ENCODE measurements around the gene URB1. TPM values are rescaled to one million over a fixed set of nuclear protein-coding genes. Genes with fewer than 3 reads are reported as not detected.

The URB1 gene
- total and polyA plus RNA-seq, 2 of the 8 experiments (the other 6 are each of a cell fraction or from before 2014, with no cell fraction given): 8.1 to 28.9 TPM

GRCh38 chr21:32308696-32309095, 84.1 kb downstream of the URB1 start:
- FAIRE-seq (no peak), DNase-seq (ENCODE audit: low read depth in 1 of 2, low spot score in 2 of 2) (peak in 1 of 2 experiments; percentile 39)
- Histone ChIP-seq H4K91ac (replicated peaks; ENCODE audit: insufficient read length, low read length) (no peak overlapping the region), H3K9ac (replicated peaks in 1 of 4; ENCODE audit: extremely low read depth in 1 of 4, low read depth in 3 of 4, low read length in 3 of 4) (no peak overlapping the region; a peak in 1 of 7 replicates), H2BK12ac (ENCODE audit: low read depth, low read length) (no peak overlapping the region), H3K79me1 (ENCODE audit: low read depth, low read length) (peaks cover 5% of the 10 kb centered on the region; the same call in 1 of the 2 replicates), H3K4me2 (ENCODE audit: insufficient read depth in 1 of 2, low read depth in 2 of 2, low read length in 2 of 2) (no peak overlapping the region), H3K4me3 (ENCODE audit: extremely low read depth in 1 of 4, insufficient read depth in 2 of 4, low read depth in 3 of 4, low read length in 4 of 4) (no peak overlapping the region), H2BK120ac (replicated peaks; ENCODE audit: low read depth, low read length) (no peak overlapping the region), H3K27ac (ENCODE audit: low read depth, low read length) (no peak overlapping the region), H3K23ac (ENCODE audit: insufficient read length) (no peak overlapping the region), H4K20me1 (replicated peaks in 1 of 2; ENCODE audit: control insufficient read depth in 1 of 2, insufficient read depth in 2 of 2, low read length in 2 of 2) (peaks cover 0 to 2% of the 10 kb centered on the region in 2 experiments), H3K36me3 (ENCODE audit: control insufficient read depth in 2 of 4, insufficient read depth in 4 of 4, low read length in 3 of 4) (peaks cover 2 to 13% (median 4%) of the 10 kb centered on the region in 4 experiments; a peak in 6 of 8 replicates), H2BK5ac (ENCODE audit: low read depth, low read length) (no peak overlapping the region), H3K18ac (ENCODE audit: extremely low read depth, low read length) (no peak overlapping the region), H3K9me3 (ENCODE audit: insufficient read depth in 2 of 2, low read depth in 1 of 2, low read length in 1 of 2) (no peaks in the 10 kb centered on the region), H3K56ac (replicated peaks; ENCODE audit: insufficient read length, low read depth, low read length) (no peak overlapping the region), H2BK15ac (ENCODE audit: low read length) (no peak overlapping the region), H4K5ac (ENCODE audit: insufficient read length, low read depth, low read length) (no peak overlapping the region), H3K4ac (replicated peaks; ENCODE audit: insufficient read length, low read depth, low read length) (no peak overlapping the region), H3K4me1 (replicated peaks in 1 of 4; ENCODE audit: control insufficient read depth in 3 of 4, insufficient read depth in 4 of 4, low read length in 3 of 4) (peaks cover 0 to 7% (median 4%) of the 10 kb centered on the region in 4 experiments; a peak in 5 of 7 replicates), H2AFZ (ENCODE audit: low read length) (no peak overlapping the region), H4K8ac (ENCODE audit: extremely low read depth, insufficient read depth, low read length) (no peak overlapping the region), H2BK20ac (ENCODE audit: low read length) (no peak overlapping the region), H3K27me3 (replicated peaks in 1 of 4; ENCODE audit: control insufficient read depth in 3 of 4, extremely low read depth in 1 of 4, insufficient read depth in 3 of 4, low read length in 3 of 4) (no peaks in the 10 kb centered on the region), H3K14ac (ENCODE audit: insufficient read length) (no peak overlapping the region), H2AK5ac (ENCODE audit: low read depth, low read length) (no peak overlapping the region), H3K79me2 (ENCODE audit: control insufficient read depth in 1 of 2, insufficient read depth in 2 of 2, low read length in 2 of 2) (no peaks in the 10 kb centered on the region), H3K23me2 (ENCODE audit: low read depth, low read length) (no peaks in the 10 kb centered on the region)
- ChIA-PET CTCF (ENCODE audit: partially characterized antibody) (interaction anchor here (0.7 to 1.5 kb wide), 8 partner anchors 9 to 281 kb away, joined by 3 to 5 read pairs (median 3); no protein-coding TSS in a partner anchor), POLR2A (ENCODE audit: partially characterized antibody) (interaction anchor here (0.6 kb wide), 2 partner anchors 24 to 305 kb away, joined by 3 to 4 read pairs; no protein-coding TSS in a partner anchor)
- WGBS, 2 experiments (ENCODE audit: extremely low coverage in 1 of 2, insufficient coverage in 1 of 2, insufficient read length in 1 of 2, insufficient replicate concordance in 2 of 2, low coverage in 1 of 2, low lambda C conversion rate in 2 of 2, missing lambda C conversion rate in 1 of 2): 94% methylated on average over 10 of the region's 10 CpGs; no CpG with 5 or more reads in 1 of the 2 experiments
- TF ChIP-seq YY1 (IDR thresholded peaks at IDR 0.05; ENCODE audit: low read depth, low read length) (no peak), BACH1 (IDR thresholded peaks at IDR 0.05; ENCODE audit: low read length) (no peak), CREB1 (IDR thresholded peaks at IDR 0.05) (no peak), EP300 (IDR thresholded peaks at IDR 0.05; ENCODE audit: borderline replicate concordance in 1 of 2, low read depth in 2 of 2, low read length in 2 of 2) (no peak), SP2 (IDR thresholded peaks at IDR 0.05; ENCODE audit: low read length) (no peak), TEAD4 (IDR thresholded peaks at IDR 0.05; ENCODE audit: low read depth, low read length) (no peak), RBBP5 (IDR thresholded peaks at IDR 0.05; ENCODE audit: borderline replicate concordance, low read depth, low read length) (no peak), ATF2 (IDR thresholded peaks at IDR 0.05; ENCODE audit: low read length) (no peak), PHF8 (conservative IDR thresholded peaks at IDR 0.05; ENCODE audit: low read depth, low read length) (no peak), BRCA1 (IDR thresholded peaks at IDR 0.05; ENCODE audit: low read depth, low read length) (no peak), SRF (IDR thresholded peaks at IDR 0.05; ENCODE audit: low read depth, low read length) (no peak), SAP30 (IDR thresholded peaks at IDR 0.05; ENCODE audit: insufficient read depth, insufficient replicate concordance, low read length) (no peak)
